ENCODE results near the gene HEXIM1.

HEXIM1 gene

GRCh38 chr17:45130681-45131615 is 17.3 kb upstream of the HEXIM1 start:
- DNase-seq = no peak

DNA sequence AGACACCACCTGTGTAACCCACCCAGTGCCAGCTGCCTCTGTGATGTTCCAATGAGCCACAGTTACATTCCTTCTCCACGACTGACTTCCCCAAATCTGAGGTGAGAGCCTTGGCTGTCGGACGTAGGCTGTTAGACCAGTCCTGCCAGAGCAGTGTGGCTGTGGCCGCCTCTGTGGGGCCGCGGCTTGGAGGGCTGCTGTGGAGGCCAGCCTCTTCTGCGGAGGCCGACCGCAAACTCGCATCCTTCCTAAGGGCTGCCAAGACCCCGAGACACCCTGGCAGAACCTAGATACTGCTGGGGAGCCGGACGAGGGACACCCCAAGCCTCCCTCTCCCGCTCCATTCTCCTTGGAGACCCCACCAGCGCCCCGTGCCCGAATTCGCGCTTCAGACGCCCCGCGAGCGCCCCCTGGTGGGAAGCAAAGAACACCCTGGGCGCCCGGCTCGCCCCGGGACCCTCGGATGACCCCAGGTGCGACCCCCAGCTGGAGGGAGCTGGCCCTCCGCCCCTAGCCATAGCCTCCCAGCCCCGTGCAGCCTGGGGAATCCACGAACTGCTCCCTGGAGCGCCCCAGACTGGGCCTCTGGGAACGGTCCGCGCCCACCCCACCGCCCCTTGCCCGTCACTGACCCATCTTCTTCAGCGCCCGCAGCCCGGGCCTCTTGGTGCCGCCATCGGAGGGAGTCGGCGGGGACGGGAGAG is 16.5 kb upstream of the HEXIM1 start:
- peak; percentile 73 for DNase-seq

DNA sequence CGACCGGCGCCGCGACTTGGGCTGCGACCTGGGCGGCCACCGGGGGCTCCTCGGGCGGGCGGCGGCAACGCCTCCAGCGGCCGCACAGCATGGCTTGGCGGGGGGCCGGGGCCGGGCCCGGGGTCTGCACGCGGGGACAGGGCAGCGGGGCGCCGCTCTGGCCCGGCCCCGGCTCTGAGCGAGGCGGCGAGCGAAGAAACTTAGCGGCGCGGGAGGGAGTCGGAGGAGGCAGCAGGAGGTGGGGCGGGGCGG is 16.0 kb upstream of the HEXIM1 start, which contains the start of gene PLCD3:
Gene PLCD3, minus strand, starts transcription at position 196 of the 252 bp plus-strand sequence. Its CDS starts 105 bp downstream, at position 91.
- DNase-seq = no peak

DNA sequence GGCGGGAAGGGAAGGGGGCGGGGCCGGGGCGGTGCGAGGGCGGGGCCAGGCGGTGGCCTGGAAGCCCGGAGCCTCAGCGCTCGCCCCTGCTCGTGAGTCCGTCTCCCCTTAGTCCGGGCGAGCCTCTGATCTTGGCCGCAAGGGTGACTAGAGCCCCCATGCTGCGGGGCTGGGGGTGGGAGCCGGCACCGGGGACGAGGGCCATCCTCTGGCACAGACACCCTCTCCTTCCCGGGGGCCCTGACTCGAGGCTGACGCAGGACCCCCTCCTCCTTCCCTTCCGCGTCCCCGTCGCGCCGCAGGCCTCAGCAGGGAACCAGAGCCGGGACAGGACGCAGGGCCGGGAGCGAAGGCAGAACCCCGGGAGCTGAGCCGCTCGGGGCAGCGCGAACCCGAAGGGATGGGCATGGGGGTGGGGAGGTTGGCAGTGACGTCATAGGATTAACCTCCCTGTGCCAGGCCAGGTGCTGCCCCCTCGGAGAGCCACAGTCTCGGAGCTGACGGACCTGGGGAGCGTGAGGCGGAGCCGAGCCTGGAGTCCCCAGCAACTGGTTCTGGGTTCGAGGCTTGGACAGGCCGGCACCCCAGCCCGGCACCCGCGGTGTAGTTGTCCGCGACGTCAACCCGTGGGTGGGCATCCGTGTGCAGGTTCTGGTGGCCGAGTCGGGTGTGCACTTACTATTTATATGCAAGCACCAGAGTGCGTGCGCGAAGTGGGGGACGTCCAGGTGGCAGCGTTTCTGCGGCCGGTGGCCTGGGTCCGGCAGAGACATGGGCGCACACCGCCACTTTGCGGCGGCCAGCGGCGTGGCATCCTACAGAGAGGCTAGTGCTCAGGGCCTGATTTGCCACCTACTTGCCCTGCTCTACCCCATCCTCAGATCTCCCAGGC is 15.5 kb upstream of the HEXIM1 start:
- DNase-seq = peak; percentile 84

DNA sequence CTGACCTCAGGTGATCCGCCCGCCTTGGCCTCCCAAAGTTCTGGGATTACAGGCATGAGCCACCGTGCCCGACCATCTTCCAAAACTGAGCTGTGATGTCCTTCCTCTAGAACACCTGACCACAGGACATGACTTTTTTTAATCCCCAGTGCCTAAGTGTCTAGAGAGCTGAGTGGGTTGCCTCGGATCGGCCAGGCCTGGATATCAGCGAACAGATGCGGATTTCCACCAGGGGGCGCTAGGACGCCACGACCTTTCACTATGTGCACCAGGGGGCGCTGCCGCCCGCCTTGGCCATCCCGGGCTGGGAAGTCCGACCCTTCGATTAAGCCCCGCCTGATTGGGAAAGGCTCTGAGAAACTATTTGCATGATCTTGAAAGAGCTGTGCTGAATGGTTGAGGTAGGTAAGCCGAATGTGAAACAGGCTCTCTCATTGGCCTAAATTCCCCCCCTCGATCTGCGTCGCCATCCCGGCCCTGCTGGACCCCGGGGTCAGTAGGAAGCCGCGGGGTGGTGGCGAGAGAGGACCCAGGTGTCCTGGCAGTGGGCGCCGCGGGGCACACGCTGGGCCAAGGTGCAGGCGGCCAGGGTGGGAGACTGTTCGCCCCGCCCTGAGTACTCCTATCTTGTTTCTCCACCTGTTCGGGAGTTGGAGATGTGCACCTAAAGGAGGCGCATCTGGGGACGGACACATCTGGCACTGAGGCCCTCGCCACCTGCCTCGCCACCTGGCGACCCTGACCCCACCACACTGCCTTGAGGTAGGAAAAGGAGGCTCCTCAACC is 12.9 kb upstream of the HEXIM1 start, which contains the start of gene ACBD4:
Gene ACBD4, plus strand, starts transcription at position 496 of the 786 bp plus-strand sequence. CDS start 458 bp downstream, outside the sequence.
- DNase-seq = peak; percentile 98

DNA sequence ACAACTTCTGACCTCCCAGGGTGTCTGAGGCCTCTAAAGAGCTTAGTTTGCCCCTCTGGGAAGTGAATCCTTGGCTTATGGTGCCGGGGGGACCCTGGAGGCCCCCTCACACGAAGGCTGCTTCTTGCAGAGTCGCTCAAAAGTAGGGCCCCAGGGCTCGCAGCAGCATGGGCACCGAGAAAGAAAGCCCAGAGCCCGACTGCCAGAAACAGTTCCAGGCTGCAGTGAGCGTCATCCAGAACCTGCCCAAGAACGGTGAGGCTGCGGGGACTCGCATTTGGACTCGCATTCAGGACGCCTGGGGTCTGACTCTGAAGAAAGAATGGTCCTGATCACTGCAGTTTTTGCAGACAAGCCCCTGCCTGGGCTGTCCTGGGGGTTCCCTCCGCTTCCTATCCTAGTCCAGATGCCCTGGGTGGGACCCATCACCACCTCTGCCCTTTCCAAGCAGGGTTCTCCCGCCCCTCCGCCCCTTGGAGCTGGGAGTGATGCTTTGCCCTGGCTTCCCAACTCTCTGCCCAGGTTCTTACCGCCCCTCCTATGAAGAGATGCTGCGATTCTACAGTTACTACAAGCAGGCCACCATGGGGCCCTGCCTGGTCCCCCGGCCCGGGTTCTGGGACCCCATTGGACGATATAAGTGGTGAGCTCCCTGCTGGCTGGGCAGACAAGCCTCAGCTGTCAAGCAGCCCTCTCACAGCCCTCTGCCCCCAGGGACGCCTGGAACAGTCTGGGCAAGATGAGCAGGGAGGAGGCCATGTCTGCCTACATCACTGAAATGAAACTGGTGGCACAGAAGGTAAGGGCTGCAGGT is 12.1 kb upstream of the HEXIM1 start:
- no peak for DNase-seq

DNA sequence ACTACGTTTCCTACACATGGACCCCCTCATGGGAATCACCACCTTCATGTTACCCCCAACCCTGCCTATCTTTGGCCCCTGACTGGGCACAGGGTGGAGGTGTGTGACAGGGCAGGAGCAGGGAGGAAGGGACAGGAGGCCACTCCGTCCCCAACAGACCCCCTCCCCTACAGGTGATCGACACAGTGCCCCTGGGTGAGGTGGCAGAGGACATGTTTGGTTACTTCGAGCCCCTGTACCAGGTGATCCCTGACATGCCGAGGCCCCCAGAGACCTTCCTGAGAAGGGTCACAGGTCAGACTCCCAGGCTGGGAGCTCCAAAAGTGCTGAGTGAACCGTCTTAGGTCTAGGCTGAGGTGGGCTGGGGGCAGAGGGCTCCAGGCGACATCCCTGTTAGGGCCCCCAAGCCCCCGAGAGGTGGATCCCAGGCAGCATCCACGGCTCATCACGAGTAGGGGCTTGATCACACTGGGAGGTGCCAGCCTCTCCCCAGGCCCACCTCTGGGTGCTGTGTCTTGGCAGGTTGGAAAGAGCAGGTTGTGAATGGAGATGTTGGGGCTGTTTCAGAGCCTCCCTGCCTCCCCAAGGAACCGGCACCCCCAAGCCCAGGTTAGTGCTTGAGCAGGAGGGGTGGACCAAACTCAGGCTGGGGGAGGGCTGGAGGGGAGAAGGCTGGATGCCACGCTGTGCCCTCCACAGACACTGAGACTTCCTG is 11.3 kb upstream of the HEXIM1 start:
- DNase-seq = no peak

GRCh38 chr17:45137561-45138305 is 10.5 kb upstream of the HEXIM1 start:
- no peak for DNase-seq

GRCh38 chr17:45138911-45139532 is 9.3 kb upstream of the HEXIM1 start:
- no peak for DNase-seq

DNA sequence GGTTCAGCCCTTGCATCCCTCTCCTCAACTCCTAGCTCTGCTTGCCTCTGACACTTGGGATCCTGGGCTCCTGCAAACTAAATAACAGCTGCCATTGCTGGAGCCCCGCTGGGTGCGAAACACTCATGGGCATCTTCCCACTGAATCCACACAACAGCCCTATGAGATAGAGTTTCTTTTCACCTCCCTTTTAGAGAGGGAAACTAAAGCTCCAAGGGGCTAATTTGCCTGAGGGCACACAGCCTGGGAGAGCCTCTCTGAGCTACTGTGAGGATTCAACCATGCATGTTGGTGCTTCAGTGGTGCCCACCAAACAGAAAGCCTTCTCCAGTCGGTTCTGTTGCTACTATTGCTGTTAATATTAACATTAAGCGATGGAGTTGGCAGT is 8.7 kb upstream of the HEXIM1 start:
- DNase-seq = no peak

DNA sequence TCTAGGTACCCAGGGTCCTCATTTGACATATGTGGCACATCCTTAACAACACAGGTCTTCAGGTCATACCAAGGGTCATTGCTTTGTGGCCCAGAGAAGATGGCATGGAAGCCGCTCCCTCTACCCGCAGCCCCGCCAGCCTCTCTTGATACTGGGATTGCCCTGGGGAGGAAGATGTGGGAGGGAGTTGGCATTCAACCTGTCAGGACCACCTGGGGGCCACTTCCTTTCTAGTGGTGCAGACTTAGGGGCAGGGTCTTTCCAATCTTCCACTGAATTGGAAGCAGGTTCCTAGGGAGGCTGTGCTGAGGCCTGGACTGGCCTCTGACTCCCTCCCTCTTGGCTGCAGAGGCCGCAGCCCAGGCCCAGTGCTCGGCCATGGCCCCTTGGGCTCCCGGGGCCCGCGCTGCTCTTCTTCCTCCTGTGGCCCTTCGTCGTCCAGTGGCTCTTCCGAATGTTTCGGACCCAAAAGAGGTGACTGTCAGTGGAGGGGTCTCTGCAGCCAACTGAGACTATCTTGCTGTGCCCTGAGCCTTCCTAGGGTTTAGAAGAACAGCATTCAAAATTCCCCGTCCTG is 5.1 kb upstream of the HEXIM1 start:
- no peak for DNase-seq

GRCh38 chr17:45143767-45144198 is 4.5 kb upstream of the HEXIM1 start:
- no peak for DNase-seq

GRCh38 chr17:45144199-45145034 is 3.9 kb upstream of the HEXIM1 start:
- no peak for DNase-seq

GRCh38 chr17:45145035-45145389 is 3.3 kb upstream of the HEXIM1 start:
- no peak for DNase-seq

DNA sequence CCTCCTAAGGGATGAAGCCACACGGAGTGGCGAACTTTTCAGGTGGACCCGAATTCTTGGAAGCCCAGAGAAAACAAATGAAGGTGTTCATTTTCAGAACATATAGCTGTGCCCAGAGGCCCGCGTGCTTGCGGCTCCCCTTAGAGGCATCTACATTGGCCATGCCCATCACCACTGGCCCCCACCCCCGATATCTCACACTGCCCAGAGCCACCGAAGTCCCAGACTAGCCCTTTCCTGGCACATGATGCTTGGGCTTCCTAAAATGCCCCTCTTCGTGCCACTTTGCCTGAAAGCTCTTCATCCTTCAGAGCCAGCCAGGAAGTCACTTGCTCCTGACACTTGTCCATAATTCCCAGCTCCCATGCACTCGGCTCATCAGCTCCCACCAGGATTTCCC is 2.1 kb upstream of the HEXIM1 start:
- DNase-seq = no peak

GRCh38 chr17:45146592-45146889 is 1.7 kb upstream of the HEXIM1 start:
- DNase-seq = no peak

DNA sequence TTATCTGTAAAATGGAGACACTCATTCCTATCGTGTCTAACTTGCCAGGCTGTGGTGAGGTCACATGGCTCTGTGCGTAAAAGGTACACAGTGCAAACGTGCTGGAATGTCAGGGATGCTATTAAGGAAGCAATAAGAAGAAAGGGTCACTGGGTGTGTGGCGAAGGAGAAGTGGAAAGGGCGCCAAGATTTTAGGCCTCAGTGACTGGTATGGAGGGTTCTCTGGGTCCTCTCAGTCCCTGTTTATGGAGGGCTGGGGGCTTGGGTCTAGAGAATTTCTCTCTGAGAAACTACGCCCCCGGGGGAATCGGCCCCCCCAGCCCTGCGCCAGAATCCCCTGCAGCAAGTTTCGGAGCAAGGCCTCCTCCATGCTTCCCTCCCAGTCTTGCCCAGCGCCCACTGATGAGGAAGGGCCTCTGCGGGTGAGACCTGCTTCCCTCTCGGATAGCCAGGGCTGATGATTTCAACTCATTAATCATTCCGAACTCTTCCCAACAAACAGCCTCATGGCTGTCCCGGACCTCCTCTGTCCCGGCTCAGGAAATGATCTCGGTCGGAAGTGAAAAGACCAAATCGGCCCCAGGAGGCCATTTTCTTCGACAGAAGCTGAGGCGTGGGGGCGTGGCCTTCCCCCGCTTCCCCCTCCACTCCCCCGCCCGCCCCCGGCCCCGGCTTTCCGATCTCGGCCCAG is 1.2 kb upstream of the HEXIM1 start:
- peak; percentile 95 for DNase-seq

Measured in OCI-M1 (cell line).